ENCODE data around the gene LOXL1. TPM values are rescaled to one million over a fixed set of nuclear protein-coding genes. Genes with fewer than 3 reads are reported as not detected.

Gene LOXL1
- polyA plus RNA-seq, 1 donor (not counting 4 experiments of a cell fraction or from before 2014, with no cell fraction given) = 8.8 TPM

- TF ChIP-seq CTCF (optimal IDR thresholded peaks at IDR 0.05 in 1 of 3, IDR thresholded peaks at IDR 0.05 in 1 of 3, conservative IDR thresholded peaks at IDR 0.05 in 1 of 3; ENCODE audit: extremely low read depth in 1 of 3, insufficient read depth in 2 of 3, low read length in 3 of 3) (no peak), EZH2 (IDR thresholded peaks at IDR 0.05; ENCODE audit: low read length) (no peak)
- H2AFZ ChIP-seq (ENCODE audit: control insufficient read depth, low read length) = no peak overlapping the region
- H3K9me1 ChIP-seq (ENCODE audit: control insufficient read depth, extremely low read depth, insufficient read depth, low read length) = no peaks in the 10 kb centered on the region
- no peaks in the 10 kb centered on the region for H4K20me1 ChIP-seq (ENCODE audit: control insufficient read depth, extremely low read depth, insufficient read depth, low read length)
- no peak overlapping the region for H3K27ac ChIP-seq (ENCODE audit: control insufficient read depth, insufficient read depth, low read length)
- no peaks in the 10 kb centered on the region for H3K9me3 ChIP-seq (ENCODE audit: control insufficient read depth, low read depth, low read length)
- H3K4me2 ChIP-seq (ENCODE audit: control insufficient read depth, extremely low read depth, insufficient read depth, low read depth, low read length) = no peak overlapping the region
- H3K4me1 ChIP-seq (ENCODE audit: control insufficient read depth, extremely low read depth, insufficient read depth, low read length) = no peaks in the 10 kb centered on the region
- no peak for DNase-seq (ENCODE audit: low read depth, low spot score)
- no peak for FAIRE-seq
- no peak overlapping the region for H3K9ac ChIP-seq (ENCODE audit: control insufficient read depth, extremely low read depth, insufficient read depth, low read length)
- no peaks in the 10 kb centered on the region for H3K79me2 ChIP-seq (ENCODE audit: control insufficient read depth, insufficient read depth, low read length)
- H3K27me3 ChIP-seq (ENCODE audit: control insufficient read depth, extremely low read depth, insufficient read depth, low read length) = no peaks in the 10 kb centered on the region
- peaks cover 0 to 3% of the 10 kb centered on the region in 2 experiments for H3K36me3 ChIP-seq (ENCODE audit: control insufficient read depth in 2 of 2, extremely low read depth in 1 of 2, insufficient read depth in 2 of 2, low read length in 2 of 2)
- dilution Hi-C loops (cut with MboI; ENCODE audit: extremely low pct_ligation_motif_present, low sequenced_read_pairs) = no loop called here
- H3K4me3 ChIP-seq (ENCODE audit: control insufficient read depth in 2 of 3, extremely low read depth in 1 of 3, insufficient read depth in 2 of 3, low read depth in 1 of 3, low read length in 3 of 3) = no peak overlapping the region
These were observed 22.1 kb downstream of the LOXL1 start for GRCh38 chr15:73948396-73948795.

GRCh38 chr15:73948982-73949381 is 22.7 kb downstream of the LOXL1 start:
- Histone ChIP-seq H3K27me3 (ENCODE audit: control insufficient read depth, extremely low read depth, insufficient read depth, low read length) (no peaks in the 10 kb centered on the region), H2AFZ (ENCODE audit: control insufficient read depth, low read length) (no peak overlapping the region), H3K9me3 (ENCODE audit: control insufficient read depth, low read depth, low read length) (no peaks in the 10 kb centered on the region), H3K4me2 (ENCODE audit: control insufficient read depth, extremely low read depth, insufficient read depth, low read depth, low read length) (no peak overlapping the region), H3K4me3 (ENCODE audit: control insufficient read depth in 2 of 3, extremely low read depth in 1 of 3, insufficient read depth in 2 of 3, low read depth in 1 of 3, low read length in 3 of 3) (no peak overlapping the region), H3K36me3 (ENCODE audit: control insufficient read depth in 2 of 2, extremely low read depth in 1 of 2, insufficient read depth in 2 of 2, low read length in 2 of 2) (peaks cover 0 to 3% of the 10 kb centered on the region in 2 experiments), H3K9ac (ENCODE audit: control insufficient read depth, extremely low read depth, insufficient read depth, low read length) (no peak overlapping the region), H4K20me1 (ENCODE audit: control insufficient read depth, extremely low read depth, insufficient read depth, low read length) (no peaks in the 10 kb centered on the region), H3K4me1 (ENCODE audit: control insufficient read depth, extremely low read depth, insufficient read depth, low read length) (no peaks in the 10 kb centered on the region), H3K79me2 (ENCODE audit: control insufficient read depth, insufficient read depth, low read length) (no peaks in the 10 kb centered on the region), H3K9me1 (ENCODE audit: control insufficient read depth, extremely low read depth, insufficient read depth, low read length) (no peaks in the 10 kb centered on the region), H3K27ac (ENCODE audit: control insufficient read depth, insufficient read depth, low read length) (no peak overlapping the region)
- dilution Hi-C loops (cut with MboI; ENCODE audit: extremely low pct_ligation_motif_present, low sequenced_read_pairs) = no loop called here
- no peak for FAIRE-seq
- no peak for TF ChIP-seq CTCF (optimal IDR thresholded peaks at IDR 0.05 in 1 of 3, IDR thresholded peaks at IDR 0.05 in 1 of 3, conservative IDR thresholded peaks at IDR 0.05 in 1 of 3; ENCODE audit: extremely low read depth in 1 of 3, insufficient read depth in 2 of 3, low read length in 3 of 3)
- TF ChIP-seq EZH2 (IDR thresholded peaks at IDR 0.05; ENCODE audit: low read length) = no peak
- no peak for DNase-seq (ENCODE audit: low read depth, low spot score)

Data from keratinocyte (primary cell).